B cell (primary cell): Measurements from ENCODE around the gene DOLPP1.

ENCODE experiments used
- EZH2 ChIP-seq: IDR thresholded peaks from 2 replicates; pipeline ENCODE4 v1.6.1; 2012; ENCODE audit warnings: borderline replicate concordance, low read depth, mild to moderate bottlenecking, moderate library complexity, low read length; ENCODE audit not compliant: insufficient read depth, poor library complexity, severe bottlenecking
- TF ChIP-seq, protein P1 (sequence below): fragments of 200-600 bp; IDR thresholded peaks from one replicate; pipeline ENCODE4 v1.8.0; 2022; ENCODE audit warnings: antibody characterized with exemption, mild to moderate bottlenecking

DNA sequence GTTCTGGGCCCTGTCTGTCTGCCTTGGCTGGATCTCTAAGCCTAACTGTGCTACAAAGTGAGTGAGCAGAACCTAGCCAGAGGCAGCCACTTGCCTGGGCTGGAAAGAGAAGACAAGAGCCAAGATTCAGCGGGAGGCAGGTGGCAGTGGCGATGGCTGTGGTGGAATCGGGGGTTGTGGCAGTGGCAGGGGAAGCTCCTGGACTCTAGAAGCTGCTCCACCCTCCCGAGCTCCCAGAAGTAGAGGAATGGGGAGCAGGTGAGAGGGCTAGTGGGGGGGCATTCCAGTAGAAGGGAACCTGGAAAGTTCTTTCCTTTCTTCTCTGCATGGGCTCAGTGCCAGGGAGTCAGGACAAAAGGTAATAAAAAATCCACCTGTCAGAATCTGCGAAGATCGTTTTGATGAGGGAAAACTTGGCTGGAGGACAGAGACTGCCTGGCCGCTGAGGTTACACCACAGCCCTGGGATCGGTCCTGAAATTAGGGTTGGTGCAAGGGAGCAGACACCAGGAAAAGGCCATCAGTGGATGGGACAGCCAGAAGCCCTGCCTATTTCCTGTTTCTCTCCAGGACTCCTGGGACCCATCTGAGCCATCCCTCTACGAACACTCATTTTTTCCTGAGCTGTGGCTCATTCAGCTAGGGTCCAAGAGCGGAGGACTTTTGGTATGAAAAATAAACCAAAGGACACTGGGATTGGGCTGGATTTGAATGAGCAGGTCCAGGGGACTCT is 28.1 kb downstream of the DOLPP1 start:
- TF ChIP-seq, protein P1, sequence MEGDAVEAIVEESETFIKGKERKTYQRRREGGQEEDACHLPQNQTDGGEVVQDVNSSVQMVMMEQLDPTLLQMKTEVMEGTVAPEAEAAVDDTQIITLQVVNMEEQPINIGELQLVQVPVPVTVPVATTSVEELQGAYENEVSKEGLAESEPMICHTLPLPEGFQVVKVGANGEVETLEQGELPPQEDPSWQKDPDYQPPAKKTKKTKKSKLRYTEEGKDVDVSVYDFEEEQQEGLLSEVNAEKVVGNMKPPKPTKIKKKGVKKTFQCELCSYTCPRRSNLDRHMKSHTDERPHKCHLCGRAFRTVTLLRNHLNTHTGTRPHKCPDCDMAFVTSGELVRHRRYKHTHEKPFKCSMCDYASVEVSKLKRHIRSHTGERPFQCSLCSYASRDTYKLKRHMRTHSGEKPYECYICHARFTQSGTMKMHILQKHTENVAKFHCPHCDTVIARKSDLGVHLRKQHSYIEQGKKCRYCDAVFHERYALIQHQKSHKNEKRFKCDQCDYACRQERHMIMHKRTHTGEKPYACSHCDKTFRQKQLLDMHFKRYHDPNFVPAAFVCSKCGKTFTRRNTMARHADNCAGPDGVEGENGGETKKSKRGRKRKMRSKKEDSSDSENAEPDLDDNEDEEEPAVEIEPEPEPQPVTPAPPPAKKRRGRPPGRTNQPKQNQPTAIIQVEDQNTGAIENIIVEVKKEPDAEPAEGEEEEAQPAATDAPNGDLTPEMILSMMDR, result no peak
- TF ChIP-seq EZH2, result no peak
